Activated T-helper 9 cell treated with anti-CD3 and anti-CD28 coated beads, Interleukin-2, amount 50 U/mL, for 16 hours (primary cell): ENCODE results near the gene RB1.
"Not testable (repeated sequence)": the region's sequence is repeated elsewhere in the genome, so short reads cannot be mapped to it uniquely, and the experiment has no call there.

ENCODE experiments used
- DNase-seq: peaks from one replicate; pipeline ENCODE4 v3.0.0-alpha.2; 2020; ENCODE audit warnings: low read depth

The RB1 gene

GRCh38 chr13:48297131-48297786 is 6.3 kb upstream of the RB1 start:
- no peak for DNase-seq

- no peak for DNase-seq
Measured at GRCh38 chr13:48299591-48299990, 4.0 kb upstream of the RB1 start.

- no peak for DNase-seq
Measured at GRCh38 chr13:48302871-48303358, 636 bp upstream of the RB1 start.

GRCh38 chr13:48304143-48304876 is 759 bp downstream of the RB1 start:
- DNase-seq = no peak

GRCh38 chr13:48311223-48311622 is 7.7 kb downstream of the RB1 start:
- DNase-seq = no peak

- no peak for DNase-seq
Measured at GRCh38 chr13:48315969-48316650, 12.6 kb downstream of the RB1 start.

- no peak for DNase-seq
Measured at GRCh38 chr13:48316826-48317510, 13.4 kb downstream of the RB1 start.

- no peak for DNase-seq
Measured at GRCh38 chr13:48317511-48318376, 14.2 kb downstream of the RB1 start.

- no peak for DNase-seq
Measured at GRCh38 chr13:48318377-48318811, 14.8 kb downstream of the RB1 start.

- DNase-seq = no peak
Measured at GRCh38 chr13:48318821-48319511, 15.4 kb downstream of the RB1 start.

- no peak for DNase-seq
Measured at GRCh38 chr13:48319531-48320398, 16.2 kb downstream of the RB1 start.

GRCh38 chr13:48320399-48320790 is 16.8 kb downstream of the RB1 start:
- DNase-seq = no peak

- no peak for DNase-seq
Measured at GRCh38 chr13:48320891-48321510, 17.4 kb downstream of the RB1 start.

GRCh38 chr13:48322294-48322693 is 18.7 kb downstream of the RB1 start:
- no peak for DNase-seq

- DNase-seq = no peak
Measured at GRCh38 chr13:48333976-48334375, 30.4 kb downstream of the RB1 start.

- no peak for DNase-seq
Measured at GRCh38 chr13:48334534-48335127, 31.1 kb downstream of the RB1 start.

- DNase-seq = not testable (repeated sequence)
Measured at GRCh38 chr13:48339198-48339597, 35.6 kb downstream of the RB1 start.

- no peak for DNase-seq
Measured at GRCh38 chr13:48344264-48344663, 40.7 kb downstream of the RB1 start.

GRCh38 chr13:48346583-48346982 is 43.0 kb downstream of the RB1 start:
- DNase-seq = no peak
